Retinal pigment epithelial cell (primary cell): Measurements from ENCODE around the gene PARM1.

Experiments used
- DNase-seq: peaks from one replicate; pipeline ENCODE4 v3.0.0-alpha.2; 2010; ENCODE audit warnings: low read depth
- H3K4me3 ChIP-seq: 2 replicates; pipeline ENCODE4 v1.5.1; 2011; ENCODE audit warnings: mild to moderate bottlenecking, low read length, control low read depth, moderate library complexity
- TF ChIP-seq, protein P1 (sequence below): conservative IDR thresholded peaks from 2 replicates; pipeline ENCODE4 v1.5.1; 2011; ENCODE audit warnings: low read depth, low read length, control low read depth, inconsistent platforms

Gene PARM1

GRCh38 chr4:74897386-74897785, 35.5 kb upstream of the PARM1 start:
- H3K4me3 ChIP-seq = no peak overlapping the region
- DNase-seq = no peak
- TF ChIP-seq, protein P1, sequence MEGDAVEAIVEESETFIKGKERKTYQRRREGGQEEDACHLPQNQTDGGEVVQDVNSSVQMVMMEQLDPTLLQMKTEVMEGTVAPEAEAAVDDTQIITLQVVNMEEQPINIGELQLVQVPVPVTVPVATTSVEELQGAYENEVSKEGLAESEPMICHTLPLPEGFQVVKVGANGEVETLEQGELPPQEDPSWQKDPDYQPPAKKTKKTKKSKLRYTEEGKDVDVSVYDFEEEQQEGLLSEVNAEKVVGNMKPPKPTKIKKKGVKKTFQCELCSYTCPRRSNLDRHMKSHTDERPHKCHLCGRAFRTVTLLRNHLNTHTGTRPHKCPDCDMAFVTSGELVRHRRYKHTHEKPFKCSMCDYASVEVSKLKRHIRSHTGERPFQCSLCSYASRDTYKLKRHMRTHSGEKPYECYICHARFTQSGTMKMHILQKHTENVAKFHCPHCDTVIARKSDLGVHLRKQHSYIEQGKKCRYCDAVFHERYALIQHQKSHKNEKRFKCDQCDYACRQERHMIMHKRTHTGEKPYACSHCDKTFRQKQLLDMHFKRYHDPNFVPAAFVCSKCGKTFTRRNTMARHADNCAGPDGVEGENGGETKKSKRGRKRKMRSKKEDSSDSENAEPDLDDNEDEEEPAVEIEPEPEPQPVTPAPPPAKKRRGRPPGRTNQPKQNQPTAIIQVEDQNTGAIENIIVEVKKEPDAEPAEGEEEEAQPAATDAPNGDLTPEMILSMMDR = no peak

DNA sequence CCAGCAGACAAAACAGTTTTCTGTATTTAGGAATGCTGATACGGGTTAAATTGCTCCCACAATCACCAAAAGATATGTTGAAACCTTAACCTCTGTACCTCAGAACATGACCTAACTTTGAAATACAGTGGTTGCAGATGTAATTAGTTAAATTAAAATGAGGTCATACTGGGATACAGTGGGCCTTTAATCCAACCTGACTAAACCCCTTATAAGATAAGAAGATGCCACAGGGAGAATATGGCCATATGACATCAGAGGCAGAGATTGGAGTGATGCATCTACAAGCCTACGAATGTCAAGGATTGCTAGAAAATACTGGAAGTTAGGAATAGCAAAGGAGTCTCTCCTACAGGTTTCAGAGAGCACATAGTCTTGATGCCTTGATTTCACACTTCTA, 32.1 kb upstream of the PARM1 start:
- H3K4me3 ChIP-seq = no peak overlapping the region
- TF ChIP-seq, protein P1 = no peak
- DNase-seq = no peak

GRCh38 chr4:74904509-74905065, 28.3 kb upstream of the PARM1 start:
- DNase-seq = no peak
- TF ChIP-seq, protein P1 = peak; percentile 15
- no peak overlapping the region for H3K4me3 ChIP-seq

DNA sequence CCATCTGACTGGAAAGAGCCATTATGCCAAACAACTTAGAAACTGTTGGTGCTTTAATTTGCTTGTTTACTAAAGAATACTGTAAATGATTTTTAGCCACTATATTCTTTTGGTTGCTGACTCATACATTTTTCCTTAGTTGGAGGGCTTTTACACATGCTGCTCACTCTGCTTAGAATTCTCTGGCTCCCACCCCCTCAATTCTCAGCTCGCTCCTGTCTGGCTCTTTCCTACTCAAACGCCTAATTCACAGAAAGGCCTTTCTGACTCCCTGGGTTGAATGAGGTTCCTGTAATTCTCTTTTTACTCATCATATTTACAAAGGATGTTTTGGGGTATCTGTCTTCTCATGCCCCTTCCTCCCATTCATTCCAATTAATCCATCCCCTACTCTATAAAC, 26.1 kb upstream of the PARM1 start:
- TF ChIP-seq, protein P1 = no peak
- no peak overlapping the region for H3K4me3 ChIP-seq
- no peak for DNase-seq

- TF ChIP-seq, protein P1 = no peak
- no peak for DNase-seq
- H3K4me3 ChIP-seq = no peak overlapping the region
Observed at GRCh38 chr4:74919783-74920182, 13.1 kb upstream of the PARM1 start.

- TF ChIP-seq, protein P1 = no peak
- no peak overlapping the region for H3K4me3 ChIP-seq
- no peak for DNase-seq
Observed at GRCh38 chr4:74920704-74921103, 12.2 kb upstream of the PARM1 start.

- no peak overlapping the region for H3K4me3 ChIP-seq
- TF ChIP-seq, protein P1 = no peak
- no peak for DNase-seq
Observed at GRCh38 chr4:74921490-74921889, 11.4 kb upstream of the PARM1 start.
